Transverse colon (tissue), 4 donors: Measurements from ENCODE around the gene HIVEP3. TPM values are rescaled to one million over a fixed set of nuclear protein-coding genes. Genes with fewer than 3 reads are reported as not detected.

ENCODE experiments used
- DNase-seq: peaks from one replicate; pipeline ENCODE4 v3.0.0-alpha.2; 2019
- H3K27ac ChIP-seq, 4 donors: fragments of 200-600 bp; sonication (generic); 2 replicates each; pipeline ENCODE4 v1.5.1; 2016 to 2018; ENCODE audit warnings: inconsistent platforms in 4 of 4
- H3K27me3 ChIP-seq: fragments of 200-600 bp; sonication (generic); 2 replicates; pipeline ENCODE4 v1.5.1; 2017; ENCODE audit warnings: inconsistent platforms
- H3K36me3 ChIP-seq, 4 donors: fragments of 200-600 bp; sonication (generic); 2 replicates each; pipeline ENCODE4 v1.5.1; 2017 to 2019; ENCODE audit warnings: inconsistent platforms in 4 of 4
- H3K4me1 ChIP-seq, 4 donors: fragments of 200-600 bp; sonication (generic); 2 replicates each; pipeline ENCODE4 v1.5.1; 2017 to 2020; ENCODE audit warnings: inconsistent platforms in 4 of 4
- H3K4me3 ChIP-seq, 4 donors: fragments of 200-600 bp; sonication (generic); 1 replicate in 1 of 4; 2 replicates in 3 of 4; pipeline versions ENCODE4 v1.5.1 to v1.6.1; 2017 to 2019; ENCODE audit warnings: inconsistent platforms in 4 of 4
- H3K9me3 ChIP-seq, 2 donors: fragments of 200-600 bp; sonication (generic); 2 replicates each; pipeline ENCODE4 v1.5.1; 2017 to 2019; ENCODE audit warnings: inconsistent platforms in 2 of 2
- CTCF ChIP-seq, 5 experiments: fragments of 200-600 bp in 3 of 5; fragments of 450-650 bp in 2 of 5; sonication (generic) in 3 of 5; IDR thresholded peaks; 1 replicate in 2 of 5; 2 replicates in 3 of 5; pipeline ENCODE4 v1.5.1; 2016 to 2017; ENCODE audit warnings: antibody characterized with exemption in 5 of 5, inconsistent platforms in 3 of 5, mild to moderate bottlenecking in 2 of 5, moderate library complexity in 1 of 5
- EP300 ChIP-seq: sonication (generic); formaldehyde crosslinking; IDR thresholded peaks from one replicate; pipeline ENCODE4 v1.6.1; 2017; ENCODE audit warnings: antibody characterized with exemption, low read depth
- POLR2A ChIP-seq: fragments of 450-650 bp; IDR thresholded peaks from one replicate; pipeline ENCODE4 v1.6.1; 2016; ENCODE audit warnings: antibody characterized with exemption, mild to moderate bottlenecking, moderate library complexity
- POLR2AphosphoS5 ChIP-seq, 3 donors: sonication (generic); formaldehyde crosslinking; IDR thresholded peaks; one replicate each; pipeline ENCODE4 v1.6.1; 2016; ENCODE audit warnings: antibody characterized with exemption in 3 of 3
- WGBS, 2 donors: methylation state at CpG; one replicate each; pipeline ENCODE4 v1.1.5; 2018; ENCODE audit warnings: low coverage in 1 of 2; 5-methylcytosine and 5-hydroxymethylcytosine counted together
- in situ Hi-C, 4 donors: fragments of 200-750 bp; cut with MboI; loops; one replicate each; pipeline versions ENCODE4 v1.15.0 to v1.15.1; 2017; ENCODE audit warnings: low sequenced_read_pairs in 3 of 4, low pct_ligation_motif_present in 1 of 4, low pct_unique_long_range_greater_than_20kb in 1 of 4
- intact Hi-C: fragments of 100-400 bp; cut with DNase I; formaldehyde crosslinking; loops from one replicate; pipeline ENCODE4 v1.15.1; 2023; ENCODE audit warnings: low total_unique reads
- total RNA-seq, 4 donors: library from RNA; depleted of rRNA; stranded (reverse); fragments of >200 nt; gene quantifications; one replicate each; pipeline ENCODE4 v1.1.0, GENCODE V29; 2016

HIVEP3 gene
- total RNA-seq, 4 donors from 2014 or later, result 3.7 to 15.0 (median 5.2) TPM

DNA sequence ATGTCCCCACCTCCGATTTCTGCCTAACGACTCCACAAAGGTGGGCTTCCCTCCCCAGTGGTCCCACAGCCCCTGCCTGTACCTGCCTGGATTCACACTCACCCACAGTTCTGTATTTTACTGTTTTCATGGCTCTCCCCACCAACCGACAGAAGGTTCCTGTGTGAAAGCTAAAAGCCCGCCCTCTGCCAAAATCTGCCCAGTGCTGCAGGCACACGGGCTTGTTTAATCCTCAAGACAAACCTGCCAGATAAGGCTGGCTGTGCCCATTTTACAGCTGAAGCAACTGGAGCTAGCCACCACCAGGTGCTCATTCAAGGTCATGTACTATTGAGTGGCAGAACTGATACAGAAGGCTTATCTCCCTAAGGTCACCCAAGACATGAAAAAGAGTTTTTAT, 114.5 kb downstream of the HIVEP3 start:
- in situ Hi-C loops (no loop called here), intact Hi-C loops (no loop called here)
- no peak overlapping the region for H3K4me3 ChIP-seq

DNA sequence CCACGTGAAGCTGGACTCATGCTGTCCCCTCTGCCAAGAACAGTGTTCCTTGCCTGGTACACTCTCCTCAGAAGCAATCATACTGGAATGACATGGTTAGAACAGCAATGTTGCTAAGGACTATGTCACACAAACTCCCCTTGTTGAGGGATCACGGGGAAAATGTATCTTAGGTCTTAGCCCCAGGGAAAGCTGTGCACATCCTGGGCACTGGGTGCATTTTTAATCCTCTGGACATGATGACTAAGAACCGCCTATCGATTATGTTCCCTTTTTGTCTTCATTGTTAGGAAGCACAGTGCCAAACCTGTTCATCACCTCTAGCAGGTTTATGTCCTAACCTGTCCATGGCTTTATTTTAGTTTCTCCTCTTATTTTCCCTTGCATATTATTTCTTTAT, 115.1 kb downstream of the HIVEP3 start:
- in situ Hi-C loops, result no loop called here
- Histone ChIP-seq H3K4me1 (peaks cover 0 to 8% (median 0%) of the 10 kb centered on the region in 4 donors), H3K27me3 (no peaks in the 10 kb centered on the region), H3K27ac (peak overlapping the region in 1 of 4 donors; percentile 36), H3K4me3 (no peak overlapping the region), H3K36me3 (no peaks in the 10 kb centered on the region), H3K9me3 (no peaks in the 10 kb centered on the region)
- TF ChIP-seq CTCF (IDR thresholded peaks at IDR 0.05) (no peak), POLR2A (no peak), EP300 (no peak), POLR2AphosphoS5 (IDR thresholded peaks at IDR 0.05) (no peak)
- WGBS, 2 donors, result 81 to 86% methylated on average over 2 to 4 of the region's 4 CpGs
- intact Hi-C loops, result no loop called here
- DNase-seq, result no peak

More for the DNA sequence above, 114.5 kb downstream of the HIVEP3 start:
- no peak overlapping the region for H3K27ac ChIP-seq
- peaks cover 0 to 8% (median 0%) of the 10 kb centered on the region in 4 donors for H3K4me1 ChIP-seq
- H3K36me3 ChIP-seq, result no peaks in the 10 kb centered on the region
- 68 to 73% methylated on average over 4 to 5 of the region's 5 CpGs for WGBS, 2 donors
- TF ChIP-seq CTCF (IDR thresholded peaks at IDR 0.05), result no peak
- DNase-seq, result no peak
- no peaks in the 10 kb centered on the region for H3K9me3 ChIP-seq
- H3K27me3 ChIP-seq, result no peaks in the 10 kb centered on the region

DNA sequence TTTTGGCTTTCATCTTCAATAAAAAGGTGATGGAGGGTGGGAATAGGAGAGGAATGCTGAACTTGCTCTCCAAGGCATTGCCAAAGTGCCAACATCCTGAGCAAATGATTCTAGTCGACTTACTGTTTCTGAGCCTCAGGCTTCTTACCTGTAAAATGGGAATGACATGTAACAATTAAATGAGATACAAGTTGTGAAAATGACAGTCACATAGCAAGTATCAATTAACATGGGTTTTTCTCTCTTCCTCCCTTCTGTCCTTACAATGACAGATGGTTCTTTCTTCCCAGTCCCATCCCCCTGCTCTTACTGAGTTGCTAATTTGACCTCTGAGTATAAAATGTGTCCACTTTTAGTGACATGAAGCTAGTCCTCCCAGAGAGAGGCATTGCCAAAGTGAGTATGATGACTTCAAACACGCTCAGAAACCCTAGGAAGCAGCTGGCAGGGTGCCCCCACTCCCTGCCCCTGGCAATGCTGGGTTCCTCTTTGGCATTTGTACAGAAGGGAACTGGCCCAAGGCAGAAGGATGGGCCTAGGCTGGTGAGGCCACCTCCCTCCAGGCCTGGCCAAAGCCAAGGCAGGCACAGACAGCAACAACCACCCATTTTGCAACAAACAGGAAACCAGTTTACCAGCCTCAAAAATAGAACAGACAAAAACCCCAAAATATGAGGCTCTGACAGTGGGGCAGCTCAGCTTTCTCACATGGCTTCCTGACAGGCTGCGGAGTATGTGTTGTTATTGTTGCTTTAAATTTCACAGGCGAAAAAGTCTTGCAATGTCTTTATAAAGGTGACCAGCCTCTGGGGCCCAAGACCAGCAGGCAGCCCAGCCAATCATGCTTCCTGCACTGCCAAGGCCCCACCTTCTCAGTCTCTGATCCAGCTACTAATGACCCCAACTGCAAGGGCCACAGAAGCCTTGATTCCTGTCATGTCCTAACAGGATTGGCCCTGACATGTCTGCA, 115.9 kb downstream of the HIVEP3 start:
- no peaks in the 10 kb centered on the region for H3K27me3 ChIP-seq
- in situ Hi-C loops (no loop called here), intact Hi-C loops (no loop called here)
- H3K36me3 ChIP-seq, result no peaks in the 10 kb centered on the region
- H3K4me1 ChIP-seq, result peaks cover 0 to 8% (median 0%) of the 10 kb centered on the region in 4 donors
- 64 to 100% methylated on average over 1 to 4 of the region's 4 CpGs for WGBS, 2 donors
- TF ChIP-seq POLR2AphosphoS5 (IDR thresholded peaks at IDR 0.05), result no peak
- no peak overlapping the region for H3K4me3 ChIP-seq
- H3K9me3 ChIP-seq, result no peaks in the 10 kb centered on the region
- H3K27ac ChIP-seq, result peak overlapping the region in 1 of 4 donors; percentile 36
- peak; percentile 25 for DNase-seq

DNA sequence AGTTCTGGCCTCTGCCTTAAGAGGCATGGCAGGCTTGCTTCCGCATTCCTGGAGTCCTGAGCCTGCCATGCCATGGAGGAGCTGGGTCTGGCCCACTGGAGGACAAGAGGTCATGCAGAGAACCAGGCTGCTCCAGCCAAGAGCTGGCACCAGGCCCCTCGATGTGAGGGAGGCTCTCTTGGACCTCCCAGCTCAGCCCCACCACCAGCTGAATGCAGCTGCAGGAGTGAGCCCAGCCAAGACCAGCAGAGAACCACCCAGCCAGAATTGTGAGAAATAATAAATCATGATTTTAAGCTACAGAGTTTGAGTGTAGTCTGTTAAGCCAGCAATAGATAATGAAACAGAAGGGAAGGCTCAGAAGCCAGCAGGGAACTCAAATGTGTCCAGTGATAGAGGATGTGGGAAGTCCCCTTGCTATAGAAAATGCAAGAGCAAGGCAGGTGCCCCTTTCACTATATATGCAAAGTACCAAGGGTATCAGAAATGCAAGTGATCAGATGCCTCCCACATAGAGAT, 118.4 kb downstream of the HIVEP3 start:
- Histone ChIP-seq H3K4me3 (no peak overlapping the region), H3K9me3 (no peaks in the 10 kb centered on the region), H3K27ac (no peak overlapping the region), H3K36me3 (no peaks in the 10 kb centered on the region), H3K4me1 (peaks cover 0 to 8% (median 0%) of the 10 kb centered on the region in 4 donors), H3K27me3 (no peaks in the 10 kb centered on the region)
- 62% methylated on average over 2 of the region's 2 CpGs; no CpG with 5 or more reads in 1 of the 2 donors for WGBS, 2 donors
- intact Hi-C loops, result no loop called here
- no peak for TF ChIP-seq POLR2A
- TF ChIP-seq CTCF (IDR thresholded peaks at IDR 0.05), result no peak
- TF ChIP-seq POLR2AphosphoS5 (IDR thresholded peaks at IDR 0.05), result no peak
- TF ChIP-seq EP300, result no peak
- DNase-seq, result no peak
- in situ Hi-C loops, result no loop called here
